IMR-90 (cell line): ENCODE data around the gene ATP10A. TPM values are rescaled to one million over a fixed set of nuclear protein-coding genes. Genes with fewer than 3 reads are reported as not detected.

ENCODE experiments used
- ATAC-seq: fragments of 200-7000 bp; cut with Tn5 transposase; 2 replicates; pipeline ENCODE4 v1.9.1; 2020; ENCODE audit warnings: low read depth, mild to moderate bottlenecking, moderate library complexity
- BruUV-seq: library from RNA; stranded (reverse); fragments of 400-500 nt; replicated peaks from 2 replicates; lab custom pipeline; 2021; lab: Mats Ljungman, UMichigan
- CTCF ChIA-PET: fragments of 300-600 bp; formaldehyde crosslinking; extraction: SDS; loops from one replicate; lab custom pipeline; 2021; ENCODE audit warnings: antibody characterized with exemption; lab: Yijun Ruan, JAX
- POLR2A ChIA-PET: fragments of 300-600 bp; sonication (Branson Sonifier 250); formaldehyde crosslinking; loops from one replicate; lab custom pipeline; 2022; ENCODE audit warnings: antibody characterized with exemption; ENCODE audit not compliant: unreplicated experiment; lab: Charles Lee
- DNase-seq: peaks from one replicate; pipeline ENCODE4 v3.0.0; 2013
- H2AFZ ChIP-seq: replicated peaks from 2 replicates; pipeline ENCODE3; 2013; ENCODE audit warnings: low read length, mild to moderate bottlenecking; ENCODE audit not compliant: poor library complexity
- H2AK5ac ChIP-seq: 2 replicates; pipeline ENCODE4 v1.6.1; 2013; ENCODE audit warnings: low read depth, low read length, inconsistent platforms
- H2AK9ac ChIP-seq: replicated peaks from 2 replicates; pipeline ENCODE3; 2013; ENCODE audit warnings: mild to moderate bottlenecking, low read depth, low read length, moderate library complexity; ENCODE audit not compliant: poor library complexity
- H2BK120ac ChIP-seq: 2 replicates; pipeline ENCODE4 v1.6.1; 2013; ENCODE audit warnings: low read depth, low read length, inconsistent platforms
- H2BK15ac ChIP-seq: 3 replicates; pipeline ENCODE4 v1.6.1; 2013; ENCODE audit warnings: low read depth, low read length, inconsistent platforms
- H2BK20ac ChIP-seq: 2 replicates; pipeline ENCODE4 v1.6.1; 2013; ENCODE audit warnings: low read depth, mild to moderate bottlenecking, inconsistent platforms, low read length, moderate library complexity
- H2BK5ac ChIP-seq: 2 replicates; pipeline ENCODE4 v1.6.1; 2013; ENCODE audit warnings: mild to moderate bottlenecking, low read depth, low read length, inconsistent platforms; ENCODE audit not compliant: poor library complexity, severe bottlenecking
- H3K14ac ChIP-seq: replicated peaks from 2 replicates; pipeline ENCODE4 v1.6.1; 2013; ENCODE audit warnings: low read depth, low read length, inconsistent platforms
- H3K18ac ChIP-seq: 2 replicates; pipeline ENCODE4 v1.6.1; 2013; ENCODE audit warnings: low read depth, low read length, control low read depth
- H3K23ac ChIP-seq: 2 replicates; pipeline ENCODE4 v1.6.1; 2013; ENCODE audit warnings: low read depth, low read length, inconsistent platforms
- H3K27ac ChIP-seq: 2 replicates; pipeline ENCODE4 v1.5.1; 2013; ENCODE audit warnings: mild to moderate bottlenecking, control low read depth, low read length; ENCODE audit not compliant: insufficient read depth
- H3K27me3 ChIP-seq: 2 replicates; pipeline ENCODE4 v1.6.1; 2013; ENCODE audit warnings: low read length; ENCODE audit not compliant: control insufficient read depth, insufficient read depth
- H3K36me3 ChIP-seq: 2 replicates; pipeline ENCODE4 v1.6.1; 2013; ENCODE audit warnings: low read length, mixed read lengths; ENCODE audit not compliant: control insufficient read depth, insufficient read depth
- H3K4ac ChIP-seq: 2 replicates; pipeline ENCODE4 v1.6.1; 2013; ENCODE audit warnings: low read depth, low read length, inconsistent platforms
- H3K4me1 ChIP-seq: 2 replicates; pipeline ENCODE4 v1.6.1; 2013; ENCODE audit warnings: low read length, mixed read lengths; ENCODE audit not compliant: control insufficient read depth, insufficient read depth
- H3K4me2 ChIP-seq: 2 replicates; pipeline ENCODE4 v1.6.1; 2013; ENCODE audit warnings: low read depth, mild to moderate bottlenecking, control low read depth, low read length, moderate library complexity
- H3K4me3 ChIP-seq: 2 replicates; pipeline ENCODE4 v1.5.1; 2013; ENCODE audit warnings: low read depth, mild to moderate bottlenecking, control low read depth, low read length, moderate library complexity; ENCODE audit not compliant: insufficient read depth
- H3K56ac ChIP-seq: 2 replicates; pipeline ENCODE4 v1.6.1; 2013; ENCODE audit warnings: low read length, inconsistent platforms; ENCODE audit not compliant: insufficient read depth; ENCODE audit errors: extremely low read depth
- H3K79me1 ChIP-seq, 2 experiments: 2 replicates each; pipeline ENCODE4 v1.6.1; 2013; ENCODE audit warnings: low read length in 2 of 2, inconsistent platforms in 1 of 2, low read depth in 1 of 2
- H3K9ac ChIP-seq: 2 replicates; pipeline ENCODE4 v1.6.1; 2013; ENCODE audit warnings: low read depth, low read length, control low read depth
- H3K9me1 ChIP-seq: 2 replicates; pipeline ENCODE4 v1.6.1; 2013; ENCODE audit warnings: low read length, inconsistent platforms; ENCODE audit not compliant: insufficient read depth
- H3K9me3 ChIP-seq: 2 replicates; pipeline ENCODE4 v1.6.1; 2013; ENCODE audit warnings: low read length; ENCODE audit not compliant: control insufficient read depth, insufficient read depth
- H4K20me1 ChIP-seq: 2 replicates; pipeline ENCODE4 v1.6.1; 2013; ENCODE audit warnings: low read length, inconsistent platforms; ENCODE audit not compliant: insufficient read depth
- H4K5ac ChIP-seq: 2 replicates; pipeline ENCODE4 v1.6.1; 2013; ENCODE audit warnings: mild to moderate bottlenecking, low read depth, low read length, control low read depth
- H4K8ac ChIP-seq, 2 experiments: 2 replicates each; pipeline ENCODE4 v1.6.1; 2013; ENCODE audit warnings: low read depth in 2 of 2, low read length in 2 of 2, control low read depth in 1 of 2, inconsistent platforms in 1 of 2
- H4K91ac ChIP-seq: 2 replicates; pipeline ENCODE4 v1.6.1; 2013; ENCODE audit warnings: low read depth, low read length, inconsistent platforms; ENCODE audit not compliant: insufficient read depth
- BHLHE40 ChIP-seq: fragments of 150-350 bp; IDR thresholded peaks from 2 replicates; pipeline ENCODE4 v1.6.1; 2016; ENCODE audit warnings: mild to moderate bottlenecking, low read depth, low read length
- MAZ ChIP-seq: IDR thresholded peaks from 2 replicates; pipeline ENCODE4 v1.6.1; 2012; ENCODE audit warnings: low read depth, mild to moderate bottlenecking, low read length, improper control_type of control experiment, moderate library complexity, borderline replicate concordance
- MXI1 ChIP-seq: IDR thresholded peaks from 2 replicates; pipeline ENCODE4 v1.6.1; 2012; ENCODE audit warnings: low read depth, mild to moderate bottlenecking, low read length, moderate library complexity, borderline replicate concordance
- NFE2L2 ChIP-seq: fragments of 150-350 bp; IDR thresholded peaks from 2 replicates; pipeline ENCODE4 v1.6.1; 2016; ENCODE audit warnings: low read depth, mild to moderate bottlenecking, low read length
- POLR2A ChIP-seq: IDR thresholded peaks from 2 replicates; pipeline ENCODE4 v1.6.1; 2012; ENCODE audit warnings: mild to moderate bottlenecking, low read depth, low read length
- RAD21 ChIP-seq: IDR thresholded peaks from 2 replicates; pipeline ENCODE4 v1.6.1; 2012; ENCODE audit warnings: low read length, improper control_type of control experiment
- RCOR1 ChIP-seq: IDR thresholded peaks from 2 replicates; pipeline ENCODE4 v1.6.1; 2012; ENCODE audit warnings: mild to moderate bottlenecking, low read length, improper control_type of control experiment; ENCODE audit not compliant: insufficient replicate concordance
- RFX5 ChIP-seq: IDR thresholded peaks from 2 replicates; pipeline ENCODE4 v1.8.0; 2012; ENCODE audit warnings: low read depth, mild to moderate bottlenecking, low read length, moderate library complexity
- SMC3 ChIP-seq: fragments of 150-350 bp; IDR thresholded peaks from 2 replicates; pipeline ENCODE4 v1.6.1; 2016; ENCODE audit warnings: low read depth, mild to moderate bottlenecking, antibody characterized with exemption, low read length, moderate library complexity
- USF2 ChIP-seq: fragments of 150-350 bp; IDR thresholded peaks from 2 replicates; pipeline ENCODE4 v1.6.1; 2017; ENCODE audit warnings: mild to moderate bottlenecking, antibody characterized with exemption, low read length, low read depth
- WGBS, 2 experiments: methylation state at CpG; one replicate each; pipeline versions ENCODE4 v1.1.5 to v1.1.7; 2013; ENCODE audit warnings: missing lambda C conversion rate in 2 of 2; ENCODE audit not compliant: insufficient read length in 1 of 2; ENCODE audit errors: extremely low coverage in 2 of 2; 5-methylcytosine and 5-hydroxymethylcytosine counted together
- dilution Hi-C: fragments of 300-500 bp; cut with HindIII; formaldehyde crosslinking; loops from one replicate; pipeline ENCODE4 v1.14.3; 2018; ENCODE audit warnings: low sequenced_read_pairs; ENCODE audit not compliant: unreplicated experiment
- in situ Hi-C: fragments of 300-500 bp; cut with MboI; formaldehyde crosslinking; loops from 3 replicates; pipeline ENCODE4 v1.14.3; 2019; ENCODE audit warnings: low sequenced_read_pairs, inconsistent platforms, mixed read lengths
- intact Hi-C: fragments of 100-400 bp; cut with micrococcal nuclease; formaldehyde crosslinking; loops from 2 replicates; pipeline ENCODE4 v1.10.0; 2022
- polyA plus RNA-seq, 3 experiments: library from polyadenylated mRNA; depleted of rRNA; stranded (reverse); fragments of >200 nt; gene quantifications; 2 replicates each; pipeline ENCODE4 v1.2.3, GENCODE V29; 2012; ENCODE audit warnings: low replicate concordance in 1 of 3
- total RNA-seq: library from RNA; depleted of rRNA; stranded (reverse); fragments of >200 nt; gene quantifications from 2 replicates; pipeline ENCODE4 v1.2.3, GENCODE V29; 2012
- TF ChIP-seq, protein P1 (sequence below): conservative IDR thresholded peaks from 2 replicates; pipeline ENCODE4 v1.5.1; 2012; ENCODE audit warnings: mild to moderate bottlenecking, low read depth, low read length, improper control_type of control experiment

ATP10A gene
- total and polyA plus RNA-seq, 2 of the 4 experiments (the other 2 are of a cell fraction), result 13.8 to 16.0 TPM

DNA sequence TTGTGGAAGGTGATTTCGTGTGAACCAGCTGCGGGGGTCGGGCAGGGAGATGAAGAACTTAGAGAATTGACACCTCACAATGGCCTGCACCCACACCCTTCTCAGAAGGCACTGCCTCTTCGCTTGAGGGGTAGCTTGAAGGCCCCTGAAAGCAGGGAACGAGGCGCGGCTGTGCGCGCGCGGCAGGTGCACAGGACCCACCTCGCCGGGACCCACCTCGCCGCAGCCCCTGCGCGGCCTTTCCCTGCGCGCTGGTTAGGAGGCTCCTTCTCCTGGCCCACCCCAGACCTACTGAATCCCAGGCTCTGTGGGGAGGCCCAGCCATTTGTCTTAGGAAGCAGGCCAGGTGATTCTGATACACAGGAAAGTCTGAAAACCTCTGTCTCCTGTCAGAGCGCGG, 46.2 kb upstream of the ATP10A start:
- H3K27ac ChIP-seq, result no peak overlapping the region
- no peaks in the 10 kb centered on the region for H3K9me1 ChIP-seq
- dilution Hi-C loops (no loop called here), intact Hi-C loops (no loop called here), in situ Hi-C loops (no loop called here)
- ATAC-seq (no peak), DNase-seq (no peak)
- no peaks in the 10 kb centered on the region for H3K36me3 ChIP-seq
- H3K4me1 ChIP-seq, result peaks cover 5% of the 10 kb centered on the region
- H3K79me1 ChIP-seq, result no peaks in the 10 kb centered on the region
- no peaks in the 10 kb centered on the region for H3K9me3 ChIP-seq
- 88% methylated on average over 11 of the region's 21 CpGs; no CpG with 5 or more reads in 1 of the 2 experiments for WGBS, 2 experiments
- no peak overlapping the region for H3K18ac ChIP-seq
- no peak overlapping the region for H2BK120ac ChIP-seq
- no peak overlapping the region for H2BK20ac ChIP-seq
- POLR2A ChIA-PET, result no interaction called here
- H3K4me3 ChIP-seq, result no peak overlapping the region
- no peak overlapping the region for H2AK9ac ChIP-seq
- H3K27me3 ChIP-seq, result peaks cover 2% of the 10 kb centered on the region; the same call in 1 of the 2 replicates
- no peak overlapping the region for H2BK5ac ChIP-seq
- CTCF ChIA-PET, result interaction anchor here (0.6 kb wide), 1 partner anchor 590 kb away, joined by 3 read pairs; no protein-coding TSS in a partner anchor
- H3K14ac ChIP-seq, result no peak overlapping the region
- H3K4me2 ChIP-seq, result no peak overlapping the region
- H4K91ac ChIP-seq, result no peak overlapping the region
- H3K4ac ChIP-seq, result no peak overlapping the region
- TF ChIP-seq POLR2A (no peak), NFE2L2 (no peak), MXI1 (no peak), RCOR1 (no peak), RFX5 (no peak), SMC3 (no peak), USF2 (no peak), MAZ (no peak), BHLHE40 (no peak), RAD21 (no peak)
- TF ChIP-seq, protein P1, sequence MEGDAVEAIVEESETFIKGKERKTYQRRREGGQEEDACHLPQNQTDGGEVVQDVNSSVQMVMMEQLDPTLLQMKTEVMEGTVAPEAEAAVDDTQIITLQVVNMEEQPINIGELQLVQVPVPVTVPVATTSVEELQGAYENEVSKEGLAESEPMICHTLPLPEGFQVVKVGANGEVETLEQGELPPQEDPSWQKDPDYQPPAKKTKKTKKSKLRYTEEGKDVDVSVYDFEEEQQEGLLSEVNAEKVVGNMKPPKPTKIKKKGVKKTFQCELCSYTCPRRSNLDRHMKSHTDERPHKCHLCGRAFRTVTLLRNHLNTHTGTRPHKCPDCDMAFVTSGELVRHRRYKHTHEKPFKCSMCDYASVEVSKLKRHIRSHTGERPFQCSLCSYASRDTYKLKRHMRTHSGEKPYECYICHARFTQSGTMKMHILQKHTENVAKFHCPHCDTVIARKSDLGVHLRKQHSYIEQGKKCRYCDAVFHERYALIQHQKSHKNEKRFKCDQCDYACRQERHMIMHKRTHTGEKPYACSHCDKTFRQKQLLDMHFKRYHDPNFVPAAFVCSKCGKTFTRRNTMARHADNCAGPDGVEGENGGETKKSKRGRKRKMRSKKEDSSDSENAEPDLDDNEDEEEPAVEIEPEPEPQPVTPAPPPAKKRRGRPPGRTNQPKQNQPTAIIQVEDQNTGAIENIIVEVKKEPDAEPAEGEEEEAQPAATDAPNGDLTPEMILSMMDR, result no peak
- no peak overlapping the region for H3K23ac ChIP-seq
- H4K8ac ChIP-seq, result no peak overlapping the region
- no peaks in the 10 kb centered on the region for H4K20me1 ChIP-seq
- no peak overlapping the region for H3K56ac ChIP-seq
- no peak overlapping the region for H3K9ac ChIP-seq
- no peak overlapping the region for H2BK15ac ChIP-seq
- BruUV-seq, result no TSS peak
- no peak overlapping the region for H2AK5ac ChIP-seq
- H4K5ac ChIP-seq, result no peak overlapping the region
- H2AFZ ChIP-seq, result no peak overlapping the region
